IMR-90 (cell line): ENCODE data around the gene C2CD4C. TPM values are rescaled to one million over a fixed set of nuclear protein-coding genes. Genes with fewer than 3 reads are reported as not detected.

Experiments
- ATAC-seq: fragments of 200-7000 bp; cut with Tn5 transposase; 2 replicates; pipeline ENCODE4 v1.9.1; 2020; ENCODE audit warnings: low read depth, mild to moderate bottlenecking, moderate library complexity
- BruUV-seq: library from RNA; stranded (reverse); fragments of 400-500 nt; replicated peaks from 2 replicates; lab custom pipeline; 2021; lab: Mats Ljungman, UMichigan
- CTCF ChIA-PET: fragments of 300-600 bp; formaldehyde crosslinking; extraction: SDS; loops from one replicate; lab custom pipeline; 2021; ENCODE audit warnings: antibody characterized with exemption; lab: Yijun Ruan, JAX
- POLR2A ChIA-PET: fragments of 300-600 bp; sonication (Branson Sonifier 250); formaldehyde crosslinking; loops from one replicate; lab custom pipeline; 2022; ENCODE audit warnings: antibody characterized with exemption; ENCODE audit not compliant: unreplicated experiment; lab: Charles Lee
- DNase-seq: peaks from one replicate; pipeline ENCODE4 v3.0.0; 2013
- H2AFZ ChIP-seq: replicated peaks from 2 replicates; pipeline ENCODE3; 2013; ENCODE audit warnings: low read length, mild to moderate bottlenecking; ENCODE audit not compliant: poor library complexity
- H2AK5ac ChIP-seq: 2 replicates; pipeline ENCODE4 v1.6.1; 2013; ENCODE audit warnings: low read depth, low read length, inconsistent platforms
- H2AK9ac ChIP-seq: replicated peaks from 2 replicates; pipeline ENCODE3; 2013; ENCODE audit warnings: mild to moderate bottlenecking, low read depth, low read length, moderate library complexity; ENCODE audit not compliant: poor library complexity
- H2BK120ac ChIP-seq: 2 replicates; pipeline ENCODE4 v1.6.1; 2013; ENCODE audit warnings: low read depth, low read length, inconsistent platforms
- H2BK15ac ChIP-seq: 3 replicates; pipeline ENCODE4 v1.6.1; 2013; ENCODE audit warnings: low read depth, low read length, inconsistent platforms
- H2BK20ac ChIP-seq: 2 replicates; pipeline ENCODE4 v1.6.1; 2013; ENCODE audit warnings: low read depth, mild to moderate bottlenecking, inconsistent platforms, low read length, moderate library complexity
- H2BK5ac ChIP-seq: 2 replicates; pipeline ENCODE4 v1.6.1; 2013; ENCODE audit warnings: mild to moderate bottlenecking, low read depth, low read length, inconsistent platforms; ENCODE audit not compliant: poor library complexity, severe bottlenecking
- H3K14ac ChIP-seq: replicated peaks from 2 replicates; pipeline ENCODE4 v1.6.1; 2013; ENCODE audit warnings: low read depth, low read length, inconsistent platforms
- H3K18ac ChIP-seq: 2 replicates; pipeline ENCODE4 v1.6.1; 2013; ENCODE audit warnings: low read depth, low read length, control low read depth
- H3K23ac ChIP-seq: 2 replicates; pipeline ENCODE4 v1.6.1; 2013; ENCODE audit warnings: low read depth, low read length, inconsistent platforms
- H3K27ac ChIP-seq: 2 replicates; pipeline ENCODE4 v1.5.1; 2013; ENCODE audit warnings: mild to moderate bottlenecking, control low read depth, low read length; ENCODE audit not compliant: insufficient read depth
- H3K27me3 ChIP-seq: 2 replicates; pipeline ENCODE4 v1.6.1; 2013; ENCODE audit warnings: low read length; ENCODE audit not compliant: control insufficient read depth, insufficient read depth
- H3K36me3 ChIP-seq: 2 replicates; pipeline ENCODE4 v1.6.1; 2013; ENCODE audit warnings: low read length, mixed read lengths; ENCODE audit not compliant: control insufficient read depth, insufficient read depth
- H3K4ac ChIP-seq: 2 replicates; pipeline ENCODE4 v1.6.1; 2013; ENCODE audit warnings: low read depth, low read length, inconsistent platforms
- H3K4me1 ChIP-seq: 2 replicates; pipeline ENCODE4 v1.6.1; 2013; ENCODE audit warnings: low read length, mixed read lengths; ENCODE audit not compliant: control insufficient read depth, insufficient read depth
- H3K4me2 ChIP-seq: 2 replicates; pipeline ENCODE4 v1.6.1; 2013; ENCODE audit warnings: low read depth, mild to moderate bottlenecking, control low read depth, low read length, moderate library complexity
- H3K4me3 ChIP-seq: 2 replicates; pipeline ENCODE4 v1.5.1; 2013; ENCODE audit warnings: low read depth, mild to moderate bottlenecking, control low read depth, low read length, moderate library complexity; ENCODE audit not compliant: insufficient read depth
- H3K56ac ChIP-seq: 2 replicates; pipeline ENCODE4 v1.6.1; 2013; ENCODE audit warnings: low read length, inconsistent platforms; ENCODE audit not compliant: insufficient read depth; ENCODE audit errors: extremely low read depth
- H3K79me1 ChIP-seq, 2 experiments: 2 replicates each; pipeline ENCODE4 v1.6.1; 2013; ENCODE audit warnings: low read length in 2 of 2, inconsistent platforms in 1 of 2, low read depth in 1 of 2
- H3K9ac ChIP-seq: 2 replicates; pipeline ENCODE4 v1.6.1; 2013; ENCODE audit warnings: low read depth, low read length, control low read depth
- H3K9me1 ChIP-seq: 2 replicates; pipeline ENCODE4 v1.6.1; 2013; ENCODE audit warnings: low read length, inconsistent platforms; ENCODE audit not compliant: insufficient read depth
- H3K9me3 ChIP-seq: 2 replicates; pipeline ENCODE4 v1.6.1; 2013; ENCODE audit warnings: low read length; ENCODE audit not compliant: control insufficient read depth, insufficient read depth
- H4K20me1 ChIP-seq: 2 replicates; pipeline ENCODE4 v1.6.1; 2013; ENCODE audit warnings: low read length, inconsistent platforms; ENCODE audit not compliant: insufficient read depth
- H4K5ac ChIP-seq: 2 replicates; pipeline ENCODE4 v1.6.1; 2013; ENCODE audit warnings: mild to moderate bottlenecking, low read depth, low read length, control low read depth
- H4K8ac ChIP-seq, 2 experiments: 2 replicates each; pipeline ENCODE4 v1.6.1; 2013; ENCODE audit warnings: low read depth in 2 of 2, low read length in 2 of 2, control low read depth in 1 of 2, inconsistent platforms in 1 of 2
- H4K91ac ChIP-seq: 2 replicates; pipeline ENCODE4 v1.6.1; 2013; ENCODE audit warnings: low read depth, low read length, inconsistent platforms; ENCODE audit not compliant: insufficient read depth
- BHLHE40 ChIP-seq: fragments of 150-350 bp; IDR thresholded peaks from 2 replicates; pipeline ENCODE4 v1.6.1; 2016; ENCODE audit warnings: mild to moderate bottlenecking, low read depth, low read length
- CEBPB ChIP-seq: IDR thresholded peaks from 2 replicates; pipeline ENCODE4 v1.6.1; 2012; ENCODE audit warnings: low read depth, low read length, improper control_type of control experiment
- CHD1 ChIP-seq: IDR thresholded peaks from 2 replicates; pipeline ENCODE4 v1.6.1; 2012; ENCODE audit warnings: low read depth, low read length, improper control_type of control experiment
- ELK1 ChIP-seq: fragments of 150-350 bp; IDR thresholded peaks from 2 replicates; pipeline ENCODE4 v1.6.1; 2016; ENCODE audit warnings: low read depth, mild to moderate bottlenecking, low read length, moderate library complexity, borderline replicate concordance
- FOS ChIP-seq: fragments of 150-350 bp; IDR thresholded peaks from 2 replicates; pipeline ENCODE4 v1.6.1; 2016; ENCODE audit warnings: low read depth, low read length
- MAFK ChIP-seq: IDR thresholded peaks from 2 replicates; pipeline ENCODE4 v1.6.1; 2012; ENCODE audit warnings: low read depth, low read length, improper control_type of control experiment
- MAZ ChIP-seq: IDR thresholded peaks from 2 replicates; pipeline ENCODE4 v1.6.1; 2012; ENCODE audit warnings: low read depth, mild to moderate bottlenecking, low read length, improper control_type of control experiment, moderate library complexity, borderline replicate concordance
- MXI1 ChIP-seq: IDR thresholded peaks from 2 replicates; pipeline ENCODE4 v1.6.1; 2012; ENCODE audit warnings: low read depth, mild to moderate bottlenecking, low read length, moderate library complexity, borderline replicate concordance
- NFE2L2 ChIP-seq: fragments of 150-350 bp; IDR thresholded peaks from 2 replicates; pipeline ENCODE4 v1.6.1; 2016; ENCODE audit warnings: low read depth, mild to moderate bottlenecking, low read length
- POLR2A ChIP-seq: IDR thresholded peaks from 2 replicates; pipeline ENCODE4 v1.6.1; 2012; ENCODE audit warnings: mild to moderate bottlenecking, low read depth, low read length
- RAD21 ChIP-seq: IDR thresholded peaks from 2 replicates; pipeline ENCODE4 v1.6.1; 2012; ENCODE audit warnings: low read length, improper control_type of control experiment
- RCOR1 ChIP-seq: IDR thresholded peaks from 2 replicates; pipeline ENCODE4 v1.6.1; 2012; ENCODE audit warnings: mild to moderate bottlenecking, low read length, improper control_type of control experiment; ENCODE audit not compliant: insufficient replicate concordance
- RFX5 ChIP-seq: IDR thresholded peaks from 2 replicates; pipeline ENCODE4 v1.8.0; 2012; ENCODE audit warnings: low read depth, mild to moderate bottlenecking, low read length, moderate library complexity
- SMC3 ChIP-seq: fragments of 150-350 bp; IDR thresholded peaks from 2 replicates; pipeline ENCODE4 v1.6.1; 2016; ENCODE audit warnings: low read depth, mild to moderate bottlenecking, antibody characterized with exemption, low read length, moderate library complexity
- USF2 ChIP-seq: fragments of 150-350 bp; IDR thresholded peaks from 2 replicates; pipeline ENCODE4 v1.6.1; 2017; ENCODE audit warnings: mild to moderate bottlenecking, antibody characterized with exemption, low read length, low read depth
- WGBS, 2 experiments: methylation state at CpG; one replicate each; pipeline versions ENCODE4 v1.1.5 to v1.1.7; 2013; ENCODE audit warnings: missing lambda C conversion rate in 2 of 2; ENCODE audit not compliant: insufficient read length in 1 of 2; ENCODE audit errors: extremely low coverage in 2 of 2; 5-methylcytosine and 5-hydroxymethylcytosine counted together
- dilution Hi-C: fragments of 300-500 bp; cut with HindIII; formaldehyde crosslinking; loops from one replicate; pipeline ENCODE4 v1.14.3; 2018; ENCODE audit warnings: low sequenced_read_pairs; ENCODE audit not compliant: unreplicated experiment
- in situ Hi-C: fragments of 300-500 bp; cut with MboI; formaldehyde crosslinking; loops from 3 replicates; pipeline ENCODE4 v1.14.3; 2019; ENCODE audit warnings: low sequenced_read_pairs, inconsistent platforms, mixed read lengths
- intact Hi-C: fragments of 100-400 bp; cut with micrococcal nuclease; formaldehyde crosslinking; loops from 2 replicates; pipeline ENCODE4 v1.10.0; 2022
- polyA plus RNA-seq, 3 experiments: library from polyadenylated mRNA; depleted of rRNA; stranded (reverse); fragments of >200 nt; gene quantifications; 2 replicates each; pipeline ENCODE4 v1.2.3, GENCODE V29; 2012; ENCODE audit warnings: low replicate concordance in 1 of 3
- total RNA-seq: library from RNA; depleted of rRNA; stranded (reverse); fragments of >200 nt; gene quantifications from 2 replicates; pipeline ENCODE4 v1.2.3, GENCODE V29; 2012
- TF ChIP-seq, protein P1 (sequence below): conservative IDR thresholded peaks from 2 replicates; pipeline ENCODE4 v1.5.1; 2012; ENCODE audit warnings: mild to moderate bottlenecking, low read depth, low read length, improper control_type of control experiment

The C2CD4C gene
- total and polyA plus RNA-seq, 2 of the 4 experiments (the other 2 are of a cell fraction) = under 0.01 to 0.07 TPM

DNA sequence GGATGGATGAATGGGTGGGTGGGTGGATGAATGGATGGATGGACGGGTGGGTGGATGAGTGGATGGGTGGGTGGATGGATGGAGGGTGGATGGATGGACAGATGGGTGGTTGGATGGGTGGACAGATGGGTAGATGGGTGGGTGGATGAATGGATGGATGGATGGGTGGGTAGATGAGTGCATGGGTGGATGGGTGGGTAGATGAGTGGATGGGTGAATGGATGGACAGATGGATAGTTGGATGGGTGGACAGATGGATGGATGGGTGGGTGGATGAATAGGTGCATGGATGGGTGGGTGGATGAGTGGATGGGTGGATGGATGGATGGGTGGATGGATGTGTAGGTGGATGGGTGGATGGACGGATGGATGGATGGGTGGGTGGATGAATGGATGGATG lies 34.1 kb upstream of the C2CD4C start:
- Histone ChIP-seq H3K79me1 (no peaks in the 10 kb centered on the region), H2BK20ac (no peak overlapping the region), H3K4ac (no peak overlapping the region), H4K91ac (no peak overlapping the region), H2AK9ac (no peak overlapping the region), H3K23ac (no peak overlapping the region), H3K4me3 (no peak overlapping the region), H3K56ac (no peak overlapping the region), H4K20me1 (no peaks in the 10 kb centered on the region), H3K36me3 (no peaks in the 10 kb centered on the region), H3K4me2 (no peak overlapping the region), H3K9me3 (peaks cover 8% of the 10 kb centered on the region), H2AFZ (no peak overlapping the region), H2BK15ac (no peak overlapping the region), H2BK5ac (no peak overlapping the region), H3K9me1 (no peaks in the 10 kb centered on the region), H3K4me1 (no peaks in the 10 kb centered on the region), H3K18ac (no peak overlapping the region), H3K27me3 (peaks cover under 1% of the 10 kb centered on the region; the same call in 1 of the 2 replicates), H3K14ac (no peak overlapping the region), H4K5ac (no peak overlapping the region), H3K9ac (no peak overlapping the region), H4K8ac (no peak overlapping the region), H3K27ac (no peak overlapping the region), H2AK5ac (no peak overlapping the region), H2BK120ac (no peak overlapping the region)
- TF ChIP-seq CHD1 (no peak), MXI1 (no peak), CEBPB (no peak), RCOR1 (no peak), ELK1 (no peak), NFE2L2 (no peak), USF2 (no peak), RFX5 (no peak), FOS (no peak), RAD21 (no peak), SMC3 (no peak), BHLHE40 (no peak), POLR2A (no peak), MAFK (no peak), MAZ (no peak)
- TF ChIP-seq, protein P1, sequence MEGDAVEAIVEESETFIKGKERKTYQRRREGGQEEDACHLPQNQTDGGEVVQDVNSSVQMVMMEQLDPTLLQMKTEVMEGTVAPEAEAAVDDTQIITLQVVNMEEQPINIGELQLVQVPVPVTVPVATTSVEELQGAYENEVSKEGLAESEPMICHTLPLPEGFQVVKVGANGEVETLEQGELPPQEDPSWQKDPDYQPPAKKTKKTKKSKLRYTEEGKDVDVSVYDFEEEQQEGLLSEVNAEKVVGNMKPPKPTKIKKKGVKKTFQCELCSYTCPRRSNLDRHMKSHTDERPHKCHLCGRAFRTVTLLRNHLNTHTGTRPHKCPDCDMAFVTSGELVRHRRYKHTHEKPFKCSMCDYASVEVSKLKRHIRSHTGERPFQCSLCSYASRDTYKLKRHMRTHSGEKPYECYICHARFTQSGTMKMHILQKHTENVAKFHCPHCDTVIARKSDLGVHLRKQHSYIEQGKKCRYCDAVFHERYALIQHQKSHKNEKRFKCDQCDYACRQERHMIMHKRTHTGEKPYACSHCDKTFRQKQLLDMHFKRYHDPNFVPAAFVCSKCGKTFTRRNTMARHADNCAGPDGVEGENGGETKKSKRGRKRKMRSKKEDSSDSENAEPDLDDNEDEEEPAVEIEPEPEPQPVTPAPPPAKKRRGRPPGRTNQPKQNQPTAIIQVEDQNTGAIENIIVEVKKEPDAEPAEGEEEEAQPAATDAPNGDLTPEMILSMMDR = no peak
- no TSS peak for BruUV-seq
- WGBS, 2 experiments = 72% methylated on average over 2 of the region's 2 CpGs; no CpG with 5 or more reads in 1 of the 2 experiments
- ChIA-PET POLR2A (no interaction called here), CTCF (no interaction called here)
- ATAC-seq (no peak), DNase-seq (no peak)
- in situ Hi-C loops (no loop called here), intact Hi-C loops (no loop called here), dilution Hi-C loops (no loop called here)
